Psoas muscle (tissue), 8 donors: ENCODE results near the gene ADH1A. TPM values are rescaled to one million over a fixed set of nuclear protein-coding genes. Genes with fewer than 3 reads are reported as not detected.

Source experiments
- ATAC-seq, 4 donors: fragments of 200-7000 bp; cut with Tn5 transposase; one replicate each; pipeline ENCODE4 v1.9.1; 2020; ENCODE audit warnings: moderate library complexity in 3 of 4, mild to moderate bottlenecking in 2 of 4
- DNase-seq, 2 donors: peaks; one replicate each; pipeline ENCODE4 v3.0.0-alpha.2; 2020
- H3K27ac ChIP-seq: fragments of 200-600 bp; one replicate; pipeline ENCODE4 v1.8.0; 2022
- H3K27me3 ChIP-seq, 3 donors: fragments of 200-600 bp in 1 of 3; one replicate each; pipeline versions ENCODE4 v1.6.1 to v1.8.0; 2013 to 2022; ENCODE audit warnings: low read length in 2 of 3, mild to moderate bottlenecking in 2 of 3, moderate library complexity in 1 of 3; ENCODE audit not compliant: insufficient read depth in 3 of 3
- H3K36me3 ChIP-seq, 2 donors: fragments of 200-600 bp in 1 of 2; one replicate each; pipeline versions ENCODE4 v1.6.1 to v1.8.0; 2013 to 2022; ENCODE audit warnings: low read depth in 1 of 2, mild to moderate bottlenecking in 1 of 2, moderate library complexity in 1 of 2; ENCODE audit not compliant: insufficient read depth in 1 of 2
- H3K4me1 ChIP-seq: fragments of 200-600 bp; one replicate; pipeline ENCODE4 v1.8.0; 2022
- H3K4me3 ChIP-seq: fragments of 200-600 bp; one replicate; pipeline ENCODE4 v1.8.0; 2022; ENCODE audit warnings: mild to moderate bottlenecking
- H3K9me3 ChIP-seq: fragments of 200-600 bp; one replicate; pipeline ENCODE4 v1.8.0; 2022
- CTCF ChIP-seq: fragments of 200-600 bp; IDR thresholded peaks from one replicate; pipeline ENCODE4 v1.8.0; 2022; ENCODE audit warnings: antibody characterized with exemption
- WGBS, 3 donors: extraction: QIAGEN DNeasy Blood & Tissue Kit; methylation state at CpG; one replicate each; pipeline versions ENCODE4 v1.1.6 to v1.1.7; 2013; 5-methylcytosine and 5-hydroxymethylcytosine counted together
- intact Hi-C, 2 donors: fragments of 100-400 bp; cut with DNase I; formaldehyde crosslinking; loops; one replicate each; pipeline versions ENCODE4 v1.11.0 to v1.14.2; 2022
- polyA plus RNA-seq, 3 donors: library from polyadenylated mRNA; stranded (reverse); fragments of 200-250 nt; gene quantifications; one replicate each; pipeline ENCODE4 v1.2.3, GENCODE V29; 2013
- total RNA-seq, 4 donors: library from RNA; stranded (reverse); fragmentation: NEBNext Ultra II Directional in 2 of 4; extraction: Animal tissue kit (Norgen Biotek cat#: 25700) in 2 of 4; gene quantifications; one replicate each; pipeline versions ENCODE4 v1.2.1 to v1.2.4, GENCODE V29; 2021 to 2023
- donor health status: healthy with polysubstance abuse.
- donor health status: DM: no; HTN: no; CAD: no; lungs with moderate emphysema.
- donor health status: Bipolar disorder and iron deficiency.
- donor health status: healthy.
- donor health status: DM: yes; HTN: yes; CAD: no.
- donor health status: DM: no; HTN: no; CAD: no.
- donor health status: DM: no; HTN: no; CAD: no.
- donor health status: DM: yes; HTN: yes; CAD: no.

ADH1A gene
- total and polyA plus RNA-seq, 7 donors, result 0.30 to 0.65 (median 0.43) TPM; not detected in 3

- no peak overlapping the region for H3K4me3 ChIP-seq
- 79 to 82% (median 82%) methylated on average over 5 of the region's 5 CpGs for WGBS, 3 donors
- no peak for DNase-seq
- no peaks in the 10 kb centered on the region for H3K36me3 ChIP-seq
- TF ChIP-seq CTCF, result no peak
- H3K4me1 ChIP-seq, result no peaks in the 10 kb centered on the region
- no peak for ATAC-seq
- H3K9me3 ChIP-seq, result no peaks in the 10 kb centered on the region
- intact Hi-C loops, result no loop called here
- no peaks in the 10 kb centered on the region for H3K27me3 ChIP-seq
- H3K27ac ChIP-seq, result no peak overlapping the region
These were observed 2.6 kb upstream of the ADH1A start for GRCh38 chr4:99293357-99293756.

GRCh38 chr4:99285387-99285786, 5.4 kb downstream of the ADH1A start:
- TF ChIP-seq CTCF, result no peak
- H3K36me3 ChIP-seq, result no peaks in the 10 kb centered on the region
- H3K27ac ChIP-seq, result no peak overlapping the region
- no peaks in the 10 kb centered on the region for H3K27me3 ChIP-seq
- DNase-seq (no peak), ATAC-seq (no peak)
- no peaks in the 10 kb centered on the region for H3K9me3 ChIP-seq
- no peak overlapping the region for H3K4me3 ChIP-seq
- no peaks in the 10 kb centered on the region for H3K4me1 ChIP-seq
- intact Hi-C loops, result no loop called here

- WGBS, 3 donors, result 74 to 82% (median 76%) methylated on average over 2 of the region's 2 CpGs
- no peak for TF ChIP-seq CTCF
- Histone ChIP-seq H3K4me1 (no peaks in the 10 kb centered on the region), H3K4me3 (no peak overlapping the region), H3K36me3 (no peaks in the 10 kb centered on the region), H3K9me3 (no peaks in the 10 kb centered on the region), H3K27ac (no peak overlapping the region), H3K27me3 (no peaks in the 10 kb centered on the region)
- DNase-seq (no peak), ATAC-seq (no peak)
- intact Hi-C loops, result no loop called here
These were observed 8.1 kb downstream of the ADH1A start for GRCh38 chr4:99282731-99283130.

- no peak overlapping the region for H3K27ac ChIP-seq
- no peak for TF ChIP-seq CTCF
- intact Hi-C loops, result no loop called here
- no peak overlapping the region for H3K4me3 ChIP-seq
- 89 to 94% (median 90%) methylated on average over 5 of the region's 5 CpGs for WGBS, 3 donors
- H3K36me3 ChIP-seq, result no peaks in the 10 kb centered on the region
- DNase-seq, result no peak
- no peaks in the 10 kb centered on the region for H3K4me1 ChIP-seq
- ATAC-seq, result no peak
- no peaks in the 10 kb centered on the region for H3K9me3 ChIP-seq
- no peaks in the 10 kb centered on the region for H3K27me3 ChIP-seq
These were observed 9.5 kb downstream of the ADH1A start for GRCh38 chr4:99281261-99281660.

- Histone ChIP-seq H3K4me1 (no peaks in the 10 kb centered on the region), H3K4me3 (no peak overlapping the region), H3K9me3 (no peaks in the 10 kb centered on the region), H3K36me3 (no peaks in the 10 kb centered on the region), H3K27ac (no peak overlapping the region), H3K27me3 (no peaks in the 10 kb centered on the region)
- WGBS, 3 donors, result 42 to 48% (median 44%) methylated on average over 2 of the region's 2 CpGs
- ATAC-seq (no peak), DNase-seq (no peak)
- intact Hi-C loops, result no loop called here
- TF ChIP-seq CTCF, result no peak
These were observed 14.4 kb downstream of the ADH1A start for GRCh38 chr4:99276417-99276816.
